Measurements from ENCODE around the gene ZNF516. TPM values are rescaled to one million over a fixed set of nuclear protein-coding genes. Genes with fewer than 3 reads are reported as not detected.

ZNF516 gene
- total and polyA plus RNA-seq, 10 of the 15 experiments (the other 5 are each of a cell fraction or from before 2014, with no cell fraction given) = 2.0 to 32.0 (median 8.3) TPM

- Histone ChIP-seq H3K9ac (ENCODE audit: control insufficient read depth, insufficient read depth, low read length) (no peak overlapping the region), H3K36me3 (ENCODE audit: control insufficient read depth in 2 of 2, insufficient read depth in 2 of 2, low read length in 1 of 2) (peaks cover 17 to 18% of the 10 kb centered on the region in 2 experiments; a peak in 3 of 4 replicates), H2AFZ (ENCODE audit: control insufficient read depth, low read depth, low read length) (no peak overlapping the region), H3K4me1 (ENCODE audit: control insufficient read depth, insufficient read depth, low read length) (peaks cover 12% of the 10 kb centered on the region), H3K4me3 (no peak overlapping the region), H4K20me1 (ENCODE audit: control insufficient read depth, insufficient read depth) (peaks cover 4% of the 10 kb centered on the region; the same call in 1 of the 2 replicates), H3K27me3 (replicated peaks in 1 of 2; ENCODE audit: control insufficient read depth in 2 of 2, insufficient read depth in 2 of 2, low read length in 1 of 2) (no peaks in the 10 kb centered on the region), H3K27ac (ENCODE audit: control insufficient read depth, insufficient read depth) (no peak overlapping the region), H3K9me3 (replicated peaks; ENCODE audit: control insufficient read depth, insufficient read depth, low read length) (no peaks in the 10 kb centered on the region; the same call in 2 of the 3 replicates), H3K79me2 (ENCODE audit: control insufficient read depth, insufficient read depth, low read length) (peaks cover 39% of the 10 kb centered on the region), H3K4me2 (ENCODE audit: control insufficient read depth, insufficient read depth) (no peak overlapping the region)
- in situ Hi-C loops (cut with MboI) = no loop called here
- ChIA-PET RAD21 (ENCODE audit: unreplicated experiment) (no interaction called here), SMC1A (ENCODE audit: uncharacterized antibody, unreplicated experiment) (interaction anchor here (1.4 kb wide), 1 partner anchor 11 kb away, joined by 4 read pairs; no protein-coding TSS in a partner anchor), CTCF (interaction anchor here (0.7 kb wide), 1 partner anchor 20 kb away, joined by 3 read pairs; no protein-coding TSS in a partner anchor), POLR2A (interaction anchor here (0.7 kb wide), 1 partner anchor 12 kb away, joined by 4 read pairs; no protein-coding TSS in a partner anchor)
- WGBS (ENCODE audit: insufficient coverage, insufficient replicate concordance, low lambda C conversion rate, missing lambda C conversion rate) = 64% methylated on average over 11 of the region's 11 CpGs
- no TSS peak for BruUV-seq (replicated peaks)
- DNase-seq (ENCODE audit: low read depth, low spot score) (no peak), FAIRE-seq (no peak), ATAC-seq (no peak)
- intact Hi-C loops (cut with micrococcal nuclease; ENCODE audit: unreplicated experiment) = no loop called here
- TF ChIP-seq ATF3 (IDR thresholded peaks at IDR 0.05; ENCODE audit: borderline replicate concordance, extremely low read depth, low read depth, low read length) (no peak), YY1 (IDR thresholded peaks at IDR 0.05; ENCODE audit: low read depth, low read length) (no peak), CBX3 (IDR thresholded peaks at IDR 0.05; ENCODE audit: borderline replicate concordance, low read depth) (no peak), ELK1 (IDR thresholded peaks at IDR 0.05; ENCODE audit: low read depth, low read length) (no peak), RBBP5 (conservative IDR thresholded peaks at IDR 0.05) (no peak), CHD1 (IDR thresholded peaks at IDR 0.05; ENCODE audit: low read depth, low read length) (no peak), BCLAF1 (IDR thresholded peaks at IDR 0.05) (no peak), STAT3 (IDR thresholded peaks at IDR 0.05; ENCODE audit: low read depth, low read length) (no peak), ATF7 (IDR thresholded peaks at IDR 0.05; ENCODE audit: low read depth) (no peak), NRF1 (conservative IDR thresholded peaks at IDR 0.05; ENCODE audit: low read depth, low read length) (no peak), CEBPZ (IDR thresholded peaks at IDR 0.05; ENCODE audit: low read depth, low read length) (no peak), MEF2A (IDR thresholded peaks at IDR 0.05; ENCODE audit: insufficient read depth, low read depth, low read length) (no peak), E4F1 (IDR thresholded peaks at IDR 0.05; ENCODE audit: borderline replicate concordance, partially characterized antibody) (no peak), RELA (IDR thresholded peaks at IDR 0.05; ENCODE audit: borderline replicate concordance, partially characterized antibody) (no peak)
Observed at GRCh38 chr18:76445741-76446232, 49.3 kb downstream of the ZNF516 start.

Data from GM12878 (cell line).